Neural cell (in vitro differentiated cells): ENCODE results near the gene PPP1R8. TPM values are rescaled to one million over a fixed set of nuclear protein-coding genes. Genes with fewer than 3 reads are reported as not detected.

ENCODE experiments used
- H2AFZ ChIP-seq: fragments of 200-600, 300-800 bp; sonication (generic), shearing (Covaris generic); 2 replicates; pipeline ENCODE4 v1.6.0; 2014; ENCODE audit warnings: low read depth, mild to moderate bottlenecking, antibody characterized with exemption, low read length, moderate library complexity
- H3F3A ChIP-seq: fragments of 200-600 bp; shearing (Covaris generic); 2 replicates; pipeline ENCODE4 v1.6.1; 2016; ENCODE audit warnings: mild to moderate bottlenecking, moderate library complexity, mixed read lengths, antibody characterized with exemption, low read length; ENCODE audit not compliant: insufficient read depth, poor library complexity, severe bottlenecking
- H3K27ac ChIP-seq: fragments of 200-600, 300-800 bp; sonication (generic), shearing (Covaris generic); 2 replicates; pipeline ENCODE4 v1.5.1; 2014; ENCODE audit warnings: mild to moderate bottlenecking, low read length, moderate library complexity
- H3K27me3 ChIP-seq: fragments of 300-800, 200-600 bp; sonication (generic), shearing (Covaris generic); 2 replicates; pipeline ENCODE4 v1.6.0; 2014; ENCODE audit warnings: mild to moderate bottlenecking, low read depth, low read length, moderate library complexity; ENCODE audit not compliant: insufficient read depth
- H3K36me3 ChIP-seq: fragments of 300-800, 200-600 bp; sonication (generic), shearing (Covaris generic); 2 replicates; pipeline ENCODE4 v1.5.1; 2014; ENCODE audit warnings: mild to moderate bottlenecking, antibody characterized with exemption, low read length, moderate library complexity; ENCODE audit not compliant: insufficient read depth
- H3K4me2 ChIP-seq: fragments of 300-800, 200-600 bp; sonication (generic), shearing (Covaris generic); 2 replicates; pipeline ENCODE4 v1.6.0; 2014; ENCODE audit warnings: mild to moderate bottlenecking, low read length
- H3K4me3 ChIP-seq: fragments of 300-800, 200-600 bp; sonication (generic), shearing (Covaris generic); 2 replicates; pipeline ENCODE4 v1.5.1; 2014; ENCODE audit warnings: mild to moderate bottlenecking, low read length, moderate library complexity
- H3K79me2 ChIP-seq: fragments of 200-600 bp; shearing (Covaris generic); replicated peaks from 2 replicates; pipeline ENCODE4 v1.6.0; 2014; ENCODE audit warnings: mild to moderate bottlenecking, low read length, moderate library complexity; ENCODE audit not compliant: insufficient read depth
- H3K9ac ChIP-seq: fragments of 300-800, 200-600 bp; sonication (generic), shearing (Covaris generic); 2 replicates; pipeline ENCODE4 v1.6.1; 2016; ENCODE audit warnings: mild to moderate bottlenecking, low read length, mixed read lengths
- H3K9me2 ChIP-seq: fragments of 200-600 bp; shearing (Covaris generic); 2 replicates; pipeline ENCODE4 v1.6.1; 2016; ENCODE audit warnings: mild to moderate bottlenecking, low read length, mixed read lengths; ENCODE audit not compliant: insufficient read depth
- H3K9me3 ChIP-seq: fragments of 200-600, 300-800 bp; sonication (generic), shearing (Covaris generic); 2 replicates; pipeline ENCODE4 v1.6.1; 2016; ENCODE audit warnings: mild to moderate bottlenecking, mixed run types, low read length, moderate library complexity, mixed read lengths
- H4K20me1 ChIP-seq: fragments of 200-600 bp; shearing (Covaris generic); 2 replicates; pipeline ENCODE4 v1.6.1; 2016; ENCODE audit warnings: mild to moderate bottlenecking, mixed run types; ENCODE audit not compliant: insufficient read depth
- EP300 ChIP-seq: fragments of 450-650 bp; conservative IDR thresholded peaks from 2 replicates; pipeline ENCODE4 v1.6.1; 2014; ENCODE audit warnings: antibody characterized with exemption, mild to moderate bottlenecking, moderate library complexity; ENCODE audit not compliant: poor library complexity, severe bottlenecking
- EZH2 ChIP-seq: fragments of 200-600, 300-800 bp; shearing (Covaris generic), sonication (generic); IDR thresholded peaks from 2 replicates; pipeline ENCODE4 v1.6.1; 2014; ENCODE audit warnings: antibody characterized with exemption, low read length, borderline replicate concordance, mild to moderate bottlenecking; ENCODE audit not compliant: insufficient read depth, poor library complexity, severe bottlenecking
- MXI1 ChIP-seq: fragments of 450-650 bp; conservative IDR thresholded peaks from 2 replicates; pipeline ENCODE4 v1.6.1; 2014; ENCODE audit warnings: antibody characterized with exemption, mild to moderate bottlenecking; ENCODE audit not compliant: poor library complexity, severe bottlenecking
- POLR2AphosphoS5 ChIP-seq: IDR thresholded peaks from 2 replicates; pipeline ENCODE4 v1.6.1; 2012
- RAD21 ChIP-seq: fragments of 450-650 bp; conservative IDR thresholded peaks from 2 replicates; pipeline ENCODE4 v1.6.1; 2014; ENCODE audit warnings: antibody characterized with exemption, mild to moderate bottlenecking, moderate library complexity
- REST ChIP-seq: IDR thresholded peaks from 2 replicates; pipeline ENCODE4 v1.6.1; 2012; ENCODE audit warnings: borderline replicate concordance
- SMC3 ChIP-seq: fragments of 450-650 bp; conservative IDR thresholded peaks from 2 replicates; pipeline ENCODE4 v1.6.1; 2014; ENCODE audit warnings: antibody characterized with exemption, mild to moderate bottlenecking, moderate library complexity; ENCODE audit not compliant: poor library complexity
- TAF1 ChIP-seq: IDR thresholded peaks from 2 replicates; pipeline ENCODE4 v1.6.1; 2012; ENCODE audit warnings: low read depth
- polyA plus RNA-seq: library from polyadenylated mRNA; depleted of rRNA; stranded (reverse); fragments of >200 nt; gene quantifications from 2 replicates; pipeline ENCODE4 v1.2.3, GENCODE V29; 2014
- TF ChIP-seq, protein P1 (sequence below): fragments of 450-650 bp; IDR thresholded peaks from 2 replicates; pipeline ENCODE4 v1.5.1; 2014; ENCODE audit warnings: antibody characterized with exemption, mild to moderate bottlenecking, moderate library complexity; ENCODE audit not compliant: poor library complexity, severe bottlenecking

Gene PPP1R8
- polyA plus RNA-seq, 1 donor from 2014 or later: 90.1 TPM

DNA sequence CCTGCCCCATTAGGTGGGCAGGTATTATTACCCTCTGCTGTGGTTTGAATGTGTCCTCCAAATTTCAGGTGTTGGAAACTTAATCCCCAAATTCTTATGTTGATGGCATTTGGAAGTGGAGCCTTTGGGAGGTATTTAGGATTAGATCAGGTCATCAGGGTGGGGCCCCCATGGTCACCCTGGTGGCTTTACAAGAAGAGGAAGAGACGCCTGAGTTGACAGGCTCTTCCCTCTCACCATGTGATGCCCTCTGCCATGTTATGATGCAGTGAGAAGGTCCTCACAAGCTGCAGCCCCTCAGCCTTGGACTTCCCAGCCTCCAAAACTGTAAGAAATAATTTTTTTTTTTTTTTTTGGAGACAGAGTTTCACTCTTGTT, 32.9 kb downstream of the PPP1R8 start:
- Histone ChIP-seq H3K9me3 (no peaks in the 10 kb centered on the region), H3K4me3 (no peak overlapping the region), H3K9me2 (no peaks in the 10 kb centered on the region), H3K36me3 (no peaks in the 10 kb centered on the region), H3K27me3 (no peaks in the 10 kb centered on the region), H3K79me2 (no peaks in the 10 kb centered on the region), H3K27ac (no peak overlapping the region), H4K20me1 (no peaks in the 10 kb centered on the region), H3K4me2 (no peak overlapping the region), H2AFZ (no peak overlapping the region), H3K9ac (no peak overlapping the region), H3F3A (no peaks in the 10 kb centered on the region)
- TF ChIP-seq POLR2AphosphoS5 (no peak), SMC3 (no peak), REST (no peak), TAF1 (no peak), MXI1 (no peak), RAD21 (no peak), EZH2 (no peak), EP300 (no peak)
- TF ChIP-seq, protein P1, sequence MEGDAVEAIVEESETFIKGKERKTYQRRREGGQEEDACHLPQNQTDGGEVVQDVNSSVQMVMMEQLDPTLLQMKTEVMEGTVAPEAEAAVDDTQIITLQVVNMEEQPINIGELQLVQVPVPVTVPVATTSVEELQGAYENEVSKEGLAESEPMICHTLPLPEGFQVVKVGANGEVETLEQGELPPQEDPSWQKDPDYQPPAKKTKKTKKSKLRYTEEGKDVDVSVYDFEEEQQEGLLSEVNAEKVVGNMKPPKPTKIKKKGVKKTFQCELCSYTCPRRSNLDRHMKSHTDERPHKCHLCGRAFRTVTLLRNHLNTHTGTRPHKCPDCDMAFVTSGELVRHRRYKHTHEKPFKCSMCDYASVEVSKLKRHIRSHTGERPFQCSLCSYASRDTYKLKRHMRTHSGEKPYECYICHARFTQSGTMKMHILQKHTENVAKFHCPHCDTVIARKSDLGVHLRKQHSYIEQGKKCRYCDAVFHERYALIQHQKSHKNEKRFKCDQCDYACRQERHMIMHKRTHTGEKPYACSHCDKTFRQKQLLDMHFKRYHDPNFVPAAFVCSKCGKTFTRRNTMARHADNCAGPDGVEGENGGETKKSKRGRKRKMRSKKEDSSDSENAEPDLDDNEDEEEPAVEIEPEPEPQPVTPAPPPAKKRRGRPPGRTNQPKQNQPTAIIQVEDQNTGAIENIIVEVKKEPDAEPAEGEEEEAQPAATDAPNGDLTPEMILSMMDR: no peak

- Histone ChIP-seq H3K4me2 (no peak overlapping the region), H2AFZ (no peak overlapping the region), H4K20me1 (no peaks in the 10 kb centered on the region), H3K27me3 (no peaks in the 10 kb centered on the region), H3F3A (no peaks in the 10 kb centered on the region), H3K79me2 (no peaks in the 10 kb centered on the region), H3K9me3 (no peaks in the 10 kb centered on the region), H3K36me3 (no peaks in the 10 kb centered on the region), H3K4me3 (no peak overlapping the region), H3K9me2 (no peaks in the 10 kb centered on the region), H3K27ac (no peak overlapping the region), H3K9ac (no peak overlapping the region)
- TF ChIP-seq SMC3: no peak
- TF ChIP-seq EP300: no peak
- TF ChIP-seq POLR2AphosphoS5: no peak
- TF ChIP-seq, protein P1: no peak
- TF ChIP-seq REST: no peak
- no peak for TF ChIP-seq EZH2
- no peak for TF ChIP-seq TAF1
- TF ChIP-seq RAD21: no peak
- TF ChIP-seq MXI1: no peak
These were observed 33.8 kb downstream of the PPP1R8 start for GRCh38 chr1:27864264-27864895.
